Vagina (tissue), 2 donors: ENCODE measurements around the gene ADGRB2.

Experiments
- CTCF ChIP-seq, 3 experiments: fragments of 450-650 bp in 2 of 3; fragments of 200-600 bp in 1 of 3; sonication (generic) in 1 of 3; IDR thresholded peaks; one replicate each; pipeline ENCODE4 v1.5.1; 2017 to 2019; ENCODE audit warnings: antibody characterized with exemption in 3 of 3, mild to moderate bottlenecking in 2 of 3, moderate library complexity in 2 of 3
- POLR2A ChIP-seq, 2 donors: fragments of 450-650 bp; IDR thresholded peaks; one replicate each; pipeline ENCODE4 v1.6.1; 2017; ENCODE audit warnings: antibody characterized with exemption in 2 of 2, mild to moderate bottlenecking in 2 of 2, moderate library complexity in 2 of 2

GRCh38 chr1:31790140-31790539 is 26.0 kb upstream of the ADGRB2 start:
- TF ChIP-seq POLR2A (IDR thresholded peaks at IDR 0.05) (no peak), CTCF (IDR thresholded peaks at IDR 0.05) (no peak)
